Measurements from ENCODE around the gene ICAM1.

ICAM1 gene

DNA sequence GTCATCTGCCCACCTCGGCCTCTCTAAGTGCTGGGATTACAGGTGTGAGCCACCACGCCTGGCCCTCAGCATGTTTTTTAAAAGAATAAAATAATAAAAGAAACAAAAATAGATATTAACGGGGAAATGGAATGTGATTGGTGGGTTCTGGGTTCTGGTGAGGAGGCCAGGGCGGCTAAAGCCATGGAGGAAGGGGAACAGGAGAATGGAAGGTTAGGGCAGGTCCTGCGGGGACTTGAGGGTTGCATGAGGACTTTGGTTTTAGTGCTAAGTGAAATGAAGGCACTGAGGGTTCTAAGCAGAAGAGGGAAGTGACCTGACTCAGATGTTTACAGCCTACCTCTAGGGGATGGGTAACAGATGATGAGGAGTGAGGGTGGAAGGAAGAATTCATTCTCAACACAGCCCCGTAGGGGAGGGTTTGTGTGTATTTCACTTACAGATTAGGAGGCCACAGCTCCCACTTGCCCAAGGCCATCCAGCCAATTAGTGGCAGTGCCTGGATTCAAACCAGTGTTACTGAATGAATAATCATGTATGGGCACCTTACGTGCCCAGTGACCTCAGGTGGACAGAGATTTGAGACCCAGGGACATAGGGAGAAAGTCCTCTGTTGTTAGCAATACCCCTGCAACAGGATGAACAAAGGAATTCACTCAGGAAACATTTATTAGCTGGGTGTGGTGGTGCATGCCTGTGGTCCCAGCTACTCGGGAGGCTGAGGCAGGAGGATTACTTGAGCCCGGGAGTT lies 25.6 kb upstream of the ICAM1 start:
- DNase-seq: no peak

- no peak for DNase-seq
Measured at GRCh38 chr19:10246511-10246910, 24.4 kb upstream of the ICAM1 start.

GRCh38 chr19:10251792-10252694 lies 18.9 kb upstream of the ICAM1 start, which contains the start of gene MRPL4:
TSS of gene MRPL4 (plus strand) at chr19:10252214. CDS start at chr19:10252254, 40 bp downstream.
- peak; percentile 93 for DNase-seq

- no peak for DNase-seq
Measured at GRCh38 chr19:10252707-10253106, 18.2 kb upstream of the ICAM1 start.

DNA sequence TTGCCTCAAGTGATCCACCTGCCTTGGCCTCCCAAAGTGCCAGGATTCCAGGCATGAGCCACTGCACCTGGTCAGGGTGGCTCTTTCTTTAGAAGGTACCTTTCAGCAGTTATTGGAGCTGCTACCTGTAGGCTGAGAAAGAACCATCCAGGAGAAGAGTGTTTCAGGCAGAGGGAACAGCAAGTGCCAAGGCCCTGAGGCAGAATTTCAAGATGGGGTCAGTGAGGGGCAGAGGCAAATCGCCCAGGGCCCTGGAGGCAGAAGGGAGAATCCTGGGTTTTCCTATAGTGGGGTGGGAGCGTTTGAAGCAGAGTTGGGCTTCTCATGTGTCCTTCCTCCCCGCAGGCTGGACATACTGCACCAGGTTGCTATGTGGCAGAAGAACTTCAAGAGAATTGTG lies 16.7 kb upstream of the ICAM1 start:
- DNase-seq: no peak

DNA sequence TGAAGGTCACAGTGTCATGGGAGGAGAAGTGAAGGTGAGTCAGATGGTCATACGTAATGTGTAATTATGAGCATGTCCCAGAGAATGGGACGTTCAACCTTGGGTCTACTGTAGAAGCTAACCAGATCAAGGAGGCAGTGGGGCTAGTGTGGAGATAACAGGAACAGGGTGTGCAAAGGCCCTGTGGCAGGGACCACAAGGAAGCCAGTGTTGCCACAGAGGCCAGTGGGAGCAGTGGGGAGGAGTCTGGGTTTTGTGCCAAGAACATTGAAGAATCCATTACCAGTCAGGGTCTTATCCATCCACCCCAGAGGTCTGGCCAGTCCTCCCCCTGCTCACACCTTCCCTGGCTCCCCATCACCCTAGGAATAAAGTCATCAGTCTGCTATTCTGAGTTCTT lies 15.6 kb upstream of the ICAM1 start:
- DNase-seq: no peak

- DNase-seq: no peak
Measured at GRCh38 chr19:10256551-10256950, 14.4 kb upstream of the ICAM1 start.

DNA sequence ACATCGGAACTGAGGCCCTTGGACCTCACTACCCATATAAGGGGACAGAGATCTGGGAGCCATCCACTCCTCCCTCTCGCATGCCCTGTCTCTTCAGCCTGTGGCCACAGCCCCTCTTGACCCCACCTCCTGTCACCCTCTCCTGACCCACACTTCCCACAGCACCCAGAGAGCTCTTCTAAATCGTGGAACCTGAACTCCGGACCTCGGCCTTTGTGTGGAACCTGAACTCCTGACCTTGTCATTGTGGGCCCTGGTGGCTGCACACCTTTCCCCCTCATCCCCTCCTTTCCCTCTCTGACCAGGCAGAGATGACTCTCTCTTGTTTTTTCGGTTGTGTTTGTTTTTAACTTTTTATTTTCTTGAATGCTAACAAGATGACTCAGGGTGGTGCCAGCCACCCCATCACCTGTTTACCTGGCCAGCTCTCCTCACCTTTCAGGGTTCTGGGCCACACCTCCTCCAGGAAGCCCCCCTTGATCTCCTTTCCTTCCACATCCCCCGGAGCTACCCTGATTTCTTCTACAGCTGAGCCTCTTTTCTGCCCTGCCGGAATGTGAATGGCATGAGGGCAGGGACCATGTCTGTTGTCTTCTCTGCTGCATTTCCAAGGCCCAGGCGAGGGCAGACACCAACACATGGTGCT lies 13.8 kb upstream of the ICAM1 start:
- DNase-seq: no peak

- DNase-seq: no peak
Measured at GRCh38 chr19:10258080-10258710, 12.7 kb upstream of the ICAM1 start.

DNA sequence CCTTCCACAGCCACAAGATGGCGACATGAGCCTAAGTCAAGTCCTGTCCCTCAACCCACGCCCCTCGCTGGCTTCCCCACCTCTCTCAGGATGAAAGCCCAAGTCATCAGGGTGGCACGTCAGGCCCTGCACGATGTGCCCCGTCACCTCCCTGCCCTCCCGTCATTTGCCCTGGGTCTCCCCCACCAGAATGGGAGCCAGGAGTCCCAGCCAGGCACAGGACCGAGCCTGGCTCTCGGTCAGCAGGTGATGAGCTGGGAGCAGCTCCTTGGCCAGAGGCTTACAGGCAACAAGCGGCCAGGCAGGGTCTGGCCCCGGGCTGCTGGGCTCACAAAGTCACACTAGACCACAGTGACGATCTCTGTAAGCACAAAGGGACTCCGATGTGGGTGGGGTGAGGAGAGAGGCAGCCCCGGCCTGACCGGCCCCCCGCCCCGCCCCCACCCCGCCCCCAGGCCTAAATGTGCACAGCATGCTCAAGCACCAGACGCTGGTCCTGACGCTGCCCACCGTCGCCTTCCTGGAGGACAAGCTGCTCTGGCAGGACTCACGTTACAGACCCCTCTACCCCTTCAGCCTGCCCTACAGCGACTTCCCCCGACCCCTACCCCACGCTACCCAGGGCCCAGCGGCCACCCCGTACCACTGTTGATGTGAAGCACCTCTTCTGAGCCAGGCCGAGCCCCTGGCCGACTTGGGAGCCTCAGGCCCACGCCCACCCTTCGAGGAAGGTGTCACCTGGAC lies 11.6 kb upstream of the ICAM1 start:
- peak; percentile 92 for DNase-seq

- DNase-seq: peak; percentile 66
Measured at GRCh38 chr19:10260141-10260584, 10.8 kb upstream of the ICAM1 start.

DNA sequence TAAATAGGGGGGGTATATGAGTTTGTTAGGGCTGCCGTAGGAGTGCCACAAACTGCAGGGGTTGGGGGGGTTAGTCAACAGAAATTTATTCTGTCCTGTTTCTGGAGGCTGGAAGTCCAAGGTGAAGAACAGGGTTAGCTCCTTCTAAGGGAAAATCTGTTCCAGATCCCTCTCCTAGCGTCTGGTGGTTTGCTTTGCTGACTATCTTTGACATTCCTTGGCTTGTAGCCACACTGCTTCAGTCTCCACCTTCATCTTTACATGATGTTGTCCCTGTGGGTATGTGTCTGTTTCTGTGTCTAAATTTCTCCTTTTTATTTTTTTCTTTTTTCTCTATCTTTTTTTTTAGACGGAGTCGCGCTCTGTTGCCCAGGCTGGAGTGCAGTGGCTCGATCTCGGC lies 8.1 kb upstream of the ICAM1 start:
- no peak for DNase-seq

DNA sequence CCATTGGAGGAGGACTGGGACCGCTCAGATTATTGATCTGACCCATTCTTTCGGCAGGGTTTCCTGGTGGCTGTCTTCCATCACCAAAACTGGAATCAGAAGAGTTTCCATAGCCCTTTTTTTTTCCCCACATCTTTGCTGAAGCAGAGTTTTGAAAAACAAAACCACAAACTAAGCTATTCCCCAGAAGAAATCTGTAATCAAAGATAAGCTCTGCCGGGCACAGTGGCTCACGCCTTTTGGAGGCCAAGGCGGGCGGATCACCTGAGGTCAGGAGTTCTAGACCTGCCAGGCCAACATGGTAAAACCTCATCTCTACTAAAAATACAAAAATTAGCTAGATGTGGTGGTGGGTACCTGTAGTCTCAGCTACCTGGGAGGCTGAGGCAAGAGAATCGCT lies 4.2 kb upstream of the ICAM1 start:
- DNase-seq: no peak

DNA sequence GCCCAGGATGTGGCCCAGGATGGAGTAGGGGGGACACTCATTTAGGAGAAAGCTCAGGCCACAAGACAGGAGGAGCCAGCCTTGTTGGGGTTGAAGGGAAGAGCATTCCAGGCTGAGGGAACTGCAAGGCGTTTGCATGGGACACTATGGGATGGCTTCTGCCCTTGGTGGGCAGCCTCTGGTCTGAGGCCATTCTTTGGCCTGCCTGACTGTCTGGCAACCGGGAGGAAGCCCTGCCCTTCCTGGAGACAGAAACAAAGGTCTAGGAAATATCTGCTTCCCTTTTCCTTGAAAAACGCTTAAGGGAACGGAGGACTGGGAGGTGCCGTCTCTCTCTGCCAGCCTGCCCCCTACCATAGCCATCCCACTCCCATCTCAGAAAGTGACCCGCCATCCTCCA lies 2.8 kb upstream of the ICAM1 start:
- DNase-seq: no peak

DNA sequence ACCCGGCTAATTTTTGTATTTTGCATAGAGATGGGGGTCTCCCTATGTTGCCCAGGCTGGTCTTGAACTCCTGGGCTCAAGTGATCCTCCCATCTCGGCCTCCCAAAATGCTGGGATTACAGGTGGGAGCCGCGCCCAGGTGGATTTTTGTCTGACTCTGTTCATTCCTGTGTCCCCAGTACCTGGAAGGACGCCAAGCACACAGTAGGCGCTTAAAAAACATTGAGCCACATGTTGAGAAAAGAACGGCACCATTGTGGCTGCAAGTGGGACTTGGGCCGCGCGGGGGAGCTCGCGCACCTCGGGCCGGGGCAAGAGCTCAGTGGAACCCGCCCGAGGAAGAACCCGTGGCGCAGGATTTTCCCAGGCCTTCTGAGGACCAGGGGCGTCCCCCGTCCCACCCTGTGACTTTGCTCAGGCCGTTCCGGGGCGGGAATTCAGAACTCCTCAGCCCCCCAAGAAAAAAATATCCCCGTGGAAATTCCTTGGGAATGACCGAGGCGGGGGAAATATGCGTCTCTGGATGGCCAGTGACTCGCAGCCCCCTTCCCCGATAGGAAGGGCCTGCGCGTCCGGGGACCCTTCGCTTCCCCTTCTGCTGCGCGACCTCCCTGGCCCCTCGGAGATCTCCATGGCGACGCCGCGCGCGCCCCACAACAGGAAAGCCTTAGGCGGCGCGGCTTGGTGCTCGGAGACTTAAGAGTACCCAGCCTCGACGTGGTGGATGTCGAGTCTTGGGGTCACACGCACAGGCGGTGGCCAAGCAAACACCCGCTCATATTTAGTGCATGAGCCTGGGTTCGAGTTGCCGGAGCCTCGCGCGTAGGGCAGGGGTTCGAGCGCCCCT lies 1.4 kb upstream of the ICAM1 start:
- peak; percentile 88 for DNase-seq

DNA sequence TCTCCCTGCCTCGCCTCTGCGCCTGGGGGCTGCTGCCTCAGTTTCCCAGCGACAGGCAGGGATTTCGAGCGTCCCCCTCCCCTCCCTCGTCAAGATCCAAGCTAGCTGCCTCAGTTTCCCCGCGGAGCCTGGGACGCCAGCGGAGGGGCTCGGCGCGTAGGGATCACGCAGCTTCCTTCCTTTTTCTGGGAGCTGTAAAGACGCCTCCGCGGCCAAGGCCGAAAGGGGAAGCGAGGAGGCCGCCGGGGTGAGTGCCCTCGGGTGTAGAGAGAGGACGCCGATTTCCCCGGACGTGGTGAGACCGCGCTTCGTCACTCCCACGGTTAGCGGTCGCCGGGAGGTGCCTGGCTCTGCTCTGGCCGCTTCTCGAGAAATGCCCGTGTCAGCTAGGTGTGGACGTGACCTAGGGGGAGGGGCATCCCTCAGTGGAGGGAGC lies 722 bp upstream of the ICAM1 start:
- DNase-seq: peak; percentile 59

DNA sequence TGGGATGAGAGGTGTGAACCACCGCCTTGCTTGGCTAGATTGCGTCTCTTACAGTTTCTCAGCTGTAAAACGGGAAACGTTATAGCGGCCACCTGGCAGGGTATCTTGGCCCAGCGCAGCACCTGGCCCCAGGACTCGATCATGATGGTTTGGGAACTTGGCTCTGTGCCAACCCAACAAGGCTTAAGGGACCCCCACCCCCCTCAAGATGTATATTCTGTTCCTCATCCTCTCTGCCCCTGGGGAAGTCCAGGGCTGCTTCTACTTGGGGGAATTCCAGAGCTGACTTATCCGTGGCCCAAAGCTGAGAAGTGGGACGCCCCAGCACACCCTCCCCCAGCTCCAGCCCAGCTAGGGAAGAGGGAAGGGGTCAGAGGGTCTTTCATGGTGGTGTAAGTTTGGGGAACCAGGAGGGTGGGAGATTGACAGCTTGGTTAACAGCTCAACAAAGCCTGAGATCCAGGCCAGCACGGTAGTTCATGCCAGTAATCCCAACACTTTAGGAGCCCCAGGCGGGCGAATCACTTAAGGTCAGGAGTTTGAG lies 695 bp downstream of the ICAM1 start:
- DNase-seq: no peak

- DNase-seq: no peak
Measured at GRCh38 chr19:10274589-10274988, 3.7 kb downstream of the ICAM1 start.

- no peak for DNase-seq
Measured at GRCh38 chr19:10277795-10278589, 7.1 kb downstream of the ICAM1 start.

- no peak for DNase-seq
Measured at GRCh38 chr19:10278935-10279334, 8.0 kb downstream of the ICAM1 start.
